HepG2 (cell line): ENCODE data around the gene KRT81. TPM values are rescaled to one million over a fixed set of nuclear protein-coding genes. Genes with fewer than 3 reads are reported as not detected.

ENCODE experiments used
- ATAC-seq: fragments of 200-7000 bp; cut with Tn5 transposase; 3 replicates; pipeline ENCODE4 v1.9.1; 2020; ENCODE audit warnings: mild to moderate bottlenecking, moderate library complexity
- BruUV-seq: library from RNA; stranded (reverse); fragments of 400-500 nt; replicated peaks from 2 replicates; lab custom pipeline; 2021; lab: Mats Ljungman, UMichigan
- CTCF ChIA-PET: fragments of 300-600 bp; formaldehyde crosslinking; extraction: SDS; loops from one replicate; lab custom pipeline; 2021; ENCODE audit warnings: low total read pairs, inconsistent platforms, low intra/inter-chr PET ratio; lab: Yijun Ruan, JAX
- POLR2A ChIA-PET: fragments of 350-600 bp; sonication (Branson Sonifier 250); formaldehyde crosslinking; loops from one replicate; lab custom pipeline; 2020; ENCODE audit warnings: antibody characterized with exemption, inconsistent platforms; lab: Yijun Ruan, JAX
- DNase-seq: peaks from one replicate; pipeline ENCODE4 v3.0.0-alpha.2; 2015; ENCODE audit warnings: low spot score
- FAIRE-seq: peaks from 3 replicates; lab custom pipeline; 2011; peaks lifted over from hg19 to GRCh38; lab: Jason Lieb, UNC
- H2AFZ ChIP-seq: one replicate; pipeline ENCODE4 v1.6.1; 2011; ENCODE audit warnings: low read length, inconsistent platforms
- H3K27ac ChIP-seq: fragments of 300-600 bp; 3 replicates; pipeline ENCODE4 v1.8.0; 2011; ENCODE audit warnings: mixed run types, mild to moderate bottlenecking, mixed read lengths, low read length, inconsistent platforms; ENCODE audit not compliant: insufficient read depth; ENCODE audit errors: extremely low read length
- H3K27me3 ChIP-seq, 2 experiments: fragments of 200-600 bp in 1 of 2; 2 replicates in 1 of 2; 3 replicates in 1 of 2; pipeline versions ENCODE4 v1.6.0 to v1.8.0; 2011; ENCODE audit warnings: low read length in 2 of 2, mild to moderate bottlenecking in 2 of 2, moderate library complexity in 2 of 2, inconsistent platforms in 1 of 2; ENCODE audit not compliant: insufficient read depth in 2 of 2, control insufficient read depth in 1 of 2
- H3K36me3 ChIP-seq, 2 experiments: fragments of 200-600 bp in 1 of 2; replicated peaks in 1 of 2; 2 replicates in 1 of 2; 3 replicates in 1 of 2; pipeline versions ENCODE4 v1.5.1 to v1.8.0; 2011; ENCODE audit warnings: low read length in 2 of 2, inconsistent platforms in 1 of 2; ENCODE audit not compliant: insufficient read depth in 2 of 2, control insufficient read depth in 1 of 2
- H3K4me1 ChIP-seq: 2 replicates; pipeline ENCODE4 v1.5.1; 2012; ENCODE audit warnings: low read length, inconsistent platforms; ENCODE audit not compliant: insufficient read depth
- H3K4me2 ChIP-seq: 2 replicates; pipeline ENCODE4 v1.6.0; 2011; ENCODE audit warnings: low read depth, low read length, inconsistent platforms
- H3K4me3 ChIP-seq, 3 experiments: fragments of 200-600 bp in 1 of 3; sonication (generic), shearing (Covaris generic) in 1 of 3; replicated peaks in 1 of 3; 2 replicates each; pipeline ENCODE4 v1.5.1; 2011 to 2016; ENCODE audit warnings: low read length in 3 of 3, inconsistent platforms in 2 of 3, low read depth in 2 of 3, mild to moderate bottlenecking in 2 of 3, control low read depth in 1 of 3, mixed read lengths in 1 of 3; ENCODE audit not compliant: insufficient read depth in 1 of 3
- H3K79me2 ChIP-seq: one replicate; pipeline ENCODE4 v1.6.1; 2011; ENCODE audit warnings: low read length, inconsistent platforms; ENCODE audit not compliant: insufficient read depth
- H3K9ac ChIP-seq: 2 replicates; pipeline ENCODE4 v1.6.0; 2011; ENCODE audit warnings: mild to moderate bottlenecking, low read depth, low read length, inconsistent platforms; ENCODE audit not compliant: insufficient read depth
- H3K9me3 ChIP-seq: 2 replicates; pipeline ENCODE4 v1.5.1; 2012; ENCODE audit warnings: mild to moderate bottlenecking, low read length
- H4K20me1 ChIP-seq: 2 replicates; pipeline ENCODE4 v1.6.0; 2011; ENCODE audit warnings: inconsistent platforms, mild to moderate bottlenecking, low read length, moderate library complexity; ENCODE audit not compliant: insufficient read depth
- AKAP8 ChIP-seq: sonication (generic); formaldehyde crosslinking; IDR thresholded peaks from 2 replicates; pipeline ENCODE4 v1.5.1; 2020; ENCODE audit warnings: mild to moderate bottlenecking, missing genetic modification reagents
- CBFB ChIP-seq: sonication (generic); formaldehyde crosslinking; IDR thresholded peaks from 2 replicates; pipeline ENCODE4 v1.4.0; 2020; ENCODE audit warnings: missing genetic modification reagents
- GMEB2 ChIP-seq: IDR thresholded peaks from 2 replicates; pipeline ENCODE4 v1.6.1; 2016; ENCODE audit warnings: missing biosample characterization, missing genetic modification reagents, low read depth
- HDAC6 ChIP-seq: fragments of 200-600 bp; sonication (generic); IDR thresholded peaks from 2 replicates; pipeline ENCODE4 v1.7.0; 2017; ENCODE audit warnings: mild to moderate bottlenecking, antibody characterized with exemption, low read length, low read depth
- MAFF ChIP-seq: IDR thresholded peaks from 2 replicates; pipeline ENCODE4 v1.6.1; 2011; ENCODE audit warnings: low read depth, low read length, improper control_type of control experiment
- MATR3 ChIP-seq: sonication (generic); formaldehyde crosslinking; IDR thresholded peaks from 2 replicates; pipeline ENCODE4 v1.4.0; 2020; ENCODE audit warnings: missing genetic modification reagents
- MTF1 ChIP-seq: sonication (generic); formaldehyde crosslinking; IDR thresholded peaks from 2 replicates; pipeline ENCODE4 v1.5.0; 2020; ENCODE audit warnings: missing genetic modification reagents
- NCOA2 ChIP-seq: sonication (generic); formaldehyde crosslinking; IDR thresholded peaks from 2 replicates; pipeline ENCODE4 v1.8.0; 2022; ENCODE audit warnings: inconsistent platforms
- NR2F6 ChIP-seq, 2 experiments: IDR thresholded peaks; 2 replicates each; pipeline ENCODE4 v1.6.1; 2016; ENCODE audit warnings: antibody characterized with exemption in 1 of 2, mild to moderate bottlenecking in 1 of 2
- POGZ ChIP-seq: sonication (generic); formaldehyde crosslinking; IDR thresholded peaks from 2 replicates; pipeline ENCODE4 v1.4.0; 2020; ENCODE audit warnings: mild to moderate bottlenecking, missing genetic modification reagents
- SCMH1 ChIP-seq: sonication (generic); formaldehyde crosslinking; IDR thresholded peaks from 2 replicates; pipeline ENCODE4 v1.9.0; 2021; ENCODE audit warnings: missing genetic modification reagents, mild to moderate bottlenecking, borderline replicate concordance
- ZMYM3 ChIP-seq: sonication (generic); formaldehyde crosslinking; IDR thresholded peaks from 2 replicates; pipeline ENCODE4 v1.5.1; 2020; ENCODE audit warnings: mild to moderate bottlenecking, missing genetic modification reagents
- ZNF235 ChIP-seq: sonication (generic); formaldehyde crosslinking; IDR thresholded peaks from 2 replicates; pipeline ENCODE4 v1.8.1; 2023; ENCODE audit warnings: mild to moderate bottlenecking, missing genetic modification reagents, borderline replicate concordance
- ZNF431 ChIP-seq: sonication (generic); formaldehyde crosslinking; IDR thresholded peaks from 2 replicates; pipeline ENCODE4 v1.9.0; 2022; ENCODE audit warnings: missing genetic modification reagents, low read depth, mild to moderate bottlenecking, borderline replicate concordance
- ZNF543 ChIP-seq: sonication (generic); formaldehyde crosslinking; IDR thresholded peaks from 2 replicates; pipeline ENCODE4 v1.4.0; 2020; ENCODE audit warnings: mild to moderate bottlenecking, missing genetic modification reagents
- ZXDC ChIP-seq: sonication (generic); formaldehyde crosslinking; IDR thresholded peaks from 2 replicates; pipeline ENCODE4 v1.5.0; 2020; ENCODE audit warnings: mild to moderate bottlenecking, missing genetic modification reagents
- WGBS: methylation state at CpG from one replicate; pipeline ENCODE4 v1.1.6; 2017; ENCODE audit warnings: low lambda C conversion rate; 5-methylcytosine and 5-hydroxymethylcytosine counted together
- in situ Hi-C: cut with HindIII; loops from 2 replicates; pipeline ENCODE4 v1.10.0; 2017; ENCODE audit warnings: low pct_unique_long_range_greater_than_20kb; ENCODE audit not compliant: extremely low pct_ligation_motif_present
- intact Hi-C: fragments of 100-400 bp; cut with micrococcal nuclease; formaldehyde crosslinking; loops from one replicate; pipeline ENCODE4 v1.10.0; 2022; ENCODE audit not compliant: unreplicated experiment
- polyA plus RNA-seq, 8 experiments: library from polyadenylated mRNA; depleted of rRNA in 3 of 8; stranded (reverse) in 7 of 8; unstranded in 1 of 8; fragments of >200 nt; fragmentation: Illumina TruSeq in 4 of 8; extraction: Trizol in 4 of 8; gene quantifications; 2 replicates each; pipeline versions ENCODE4 v1.2.1 to v1.2.3, GENCODE V29; 2011 to 2016; ENCODE audit warnings: low read depth in 4 of 8, missing spikeins in 1 of 8, mixed read lengths in 1 of 8; ENCODE audit not compliant: insufficient read depth in 1 of 8
- total RNA-seq, 5 experiments: library from RNA; depleted of rRNA; stranded (reverse); fragments of >200 nt; fragmentation: Illumina TruSeq; extraction: Trizol; gene quantifications; 2 replicates each; pipeline ENCODE4 v1.2.3, GENCODE V29; 2016; ENCODE audit warnings: low read depth in 1 of 5
- TF ChIP-seq, protein P1 (sequence below): sonication (generic); formaldehyde crosslinking; IDR thresholded peaks from 2 replicates; pipeline ENCODE4 v1.8.0; 2022; ENCODE audit warnings: low read depth, missing genetic modification reagents

KRT81 gene
- total and polyA plus RNA-seq, 2 of the 13 experiments (the other 11 are each of a cell fraction or from before 2014, with no cell fraction given): not detected

- H3K27me3 ChIP-seq: peaks cover 5 to 37% of the 10 kb centered on the region in 2 experiments; a peak in 3 of 5 replicates
- ATAC-seq (no peak), DNase-seq (no peak), FAIRE-seq (no peak)
- H3K4me1 ChIP-seq: peaks cover 14% of the 10 kb centered on the region
- H2AFZ ChIP-seq: no peak overlapping the region
- H3K4me2 ChIP-seq: no peak overlapping the region
- H3K9me3 ChIP-seq: no peaks in the 10 kb centered on the region
- H3K4me3 ChIP-seq: no peak overlapping the region
- no peaks in the 10 kb centered on the region for H3K79me2 ChIP-seq
- H3K9ac ChIP-seq: no peak overlapping the region
- H3K27ac ChIP-seq: no peak overlapping the region
- POLR2A ChIA-PET: no interaction called here
- 0% methylated on average over 2 of the region's 3 CpGs for WGBS
- CTCF ChIA-PET: no interaction called here
- no peaks in the 10 kb centered on the region for H3K36me3 ChIP-seq
- in situ Hi-C loops (no loop called here), intact Hi-C loops (no loop called here)
- no peaks in the 10 kb centered on the region for H4K20me1 ChIP-seq
- BruUV-seq: no TSS peak
- TF ChIP-seq HDAC6: no peak
- TF ChIP-seq MTF1 (CRISPR knock-in tag): no peak
- no peak for TF ChIP-seq SCMH1 (CRISPR knock-in tag)
- TF ChIP-seq ZNF543 (CRISPR knock-in tag): no peak
- no peak for TF ChIP-seq ZNF431 (CRISPR knock-in tag)
- no peak for TF ChIP-seq ZNF235 (CRISPR knock-in tag)
- no peak for TF ChIP-seq MATR3 (CRISPR knock-in tag)
- no peak for TF ChIP-seq CBFB (CRISPR knock-in tag)
- no peak for TF ChIP-seq NR2F6 (IDR thresholded peaks at IDR 0.05)
- no peak for TF ChIP-seq NR2F6 (CRISPR knock-in tag; IDR thresholded peaks at IDR 0.05)
- no peak for TF ChIP-seq POGZ (CRISPR knock-in tag)
- no peak for TF ChIP-seq ZMYM3 (CRISPR knock-in tag)
- TF ChIP-seq AKAP8: no peak
- no peak for TF ChIP-seq GMEB2
- TF ChIP-seq NCOA2: no peak
- TF ChIP-seq ZXDC (CRISPR knock-in tag): no peak
- TF ChIP-seq MAFF: no peak
- TF ChIP-seq, protein P1, sequence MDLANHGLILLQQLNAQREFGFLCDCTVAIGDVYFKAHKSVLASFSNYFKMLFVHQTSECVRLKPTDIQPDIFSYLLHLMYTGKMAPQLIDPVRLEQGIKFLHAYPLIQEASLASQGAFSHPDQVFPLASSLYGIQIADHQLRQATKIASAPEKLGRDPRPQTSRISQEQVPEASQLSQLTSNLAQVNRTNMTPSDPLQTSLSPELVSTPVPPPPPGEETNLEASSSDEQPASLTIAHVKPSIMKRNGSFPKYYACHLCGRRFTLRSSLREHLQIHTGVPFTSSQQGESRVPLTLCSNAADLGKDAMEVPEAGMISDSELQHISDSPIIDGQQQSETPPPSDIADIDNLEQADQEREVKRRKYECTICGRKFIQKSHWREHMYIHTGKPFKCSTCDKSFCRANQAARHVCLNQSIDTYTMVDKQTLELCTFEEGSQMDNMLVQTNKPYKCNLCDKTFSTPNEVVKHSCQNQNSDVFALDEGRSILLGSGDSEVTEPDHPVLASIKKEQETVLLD: no peak
Measured at GRCh38 chr12:52313461-52313860, 22.1 kb upstream of the KRT81 start.
